GM21737 (cell line): ENCODE measurements around the gene PLOD2.
"Not testable (repeated sequence)": the region's sequence is repeated elsewhere in the genome, so short reads cannot be mapped to it uniquely, and the experiment has no call there.

Experiments used
- ATAC-seq: cut with Tn5 transposase; IDR thresholded peaks from one replicate; pipeline ENCODE4 v1.9.1; 2021; ENCODE audit warnings: mild to moderate bottlenecking, moderate library complexity; ENCODE audit not compliant: unreplicated experiment

PLOD2 gene

DNA sequence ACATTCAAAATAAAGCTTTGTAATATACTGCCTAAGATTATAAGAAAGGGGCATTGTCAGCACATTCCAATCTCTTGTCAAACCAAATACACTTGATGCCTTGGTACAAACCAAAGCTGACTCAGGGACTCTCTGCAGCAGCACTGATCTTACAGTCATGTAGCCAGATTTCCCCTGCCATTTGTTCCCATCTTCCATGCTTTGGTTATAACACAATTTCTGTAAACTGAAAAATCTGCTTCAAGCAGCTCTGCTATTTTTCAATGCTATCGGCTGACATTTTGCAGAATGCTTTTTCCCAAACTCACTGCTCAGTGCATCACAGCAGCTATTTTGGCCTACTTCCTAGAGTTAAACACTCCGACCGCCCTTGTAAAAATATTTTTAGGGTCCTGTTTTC is 18.2 kb downstream of the PLOD2 start:
- ATAC-seq: no peak

DNA sequence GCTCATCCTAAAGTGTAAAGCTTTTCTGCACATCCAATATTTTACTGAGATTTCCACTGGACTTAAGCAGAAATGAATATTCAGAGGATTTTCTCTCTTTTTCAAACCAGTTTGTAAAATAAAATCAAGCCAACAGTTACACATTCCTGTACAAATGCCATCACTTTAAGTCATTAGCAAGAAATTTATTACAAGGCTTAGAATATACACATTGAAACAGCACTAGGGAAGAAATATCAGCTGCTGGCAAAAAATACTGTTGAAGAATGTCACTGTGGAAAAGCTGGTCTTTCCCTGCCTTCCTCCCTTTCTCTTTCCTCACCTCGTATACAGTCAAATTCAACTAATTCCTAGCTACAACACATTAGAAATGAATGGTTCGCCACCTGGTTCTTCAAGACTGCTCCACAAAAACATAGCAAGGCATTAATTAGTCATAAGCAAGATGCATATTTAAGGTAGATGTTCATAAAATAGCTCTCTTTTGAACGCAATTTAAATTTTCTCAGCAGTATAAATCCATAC is 21.3 kb downstream of the PLOD2 start:
- ATAC-seq: no peak

DNA sequence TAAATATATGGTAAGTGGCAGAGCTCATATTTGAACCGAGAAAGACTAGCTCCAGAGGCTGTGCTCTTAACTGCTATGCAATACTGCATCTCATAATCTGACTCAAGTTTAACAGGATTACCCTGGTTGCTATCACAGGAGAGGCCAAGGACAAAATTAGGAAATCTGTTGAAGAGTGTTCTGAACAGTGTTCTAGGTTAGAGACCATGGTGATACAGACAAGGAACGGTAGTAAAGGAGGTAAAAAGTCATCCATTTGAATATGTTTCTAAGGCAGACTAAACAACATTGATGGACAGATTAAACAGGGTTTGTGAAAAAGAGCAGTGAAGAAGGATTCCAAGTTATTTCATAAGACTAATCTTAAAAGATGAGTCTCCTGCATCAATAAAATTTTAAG is 22.1 kb downstream of the PLOD2 start:
- no peak for ATAC-seq

DNA sequence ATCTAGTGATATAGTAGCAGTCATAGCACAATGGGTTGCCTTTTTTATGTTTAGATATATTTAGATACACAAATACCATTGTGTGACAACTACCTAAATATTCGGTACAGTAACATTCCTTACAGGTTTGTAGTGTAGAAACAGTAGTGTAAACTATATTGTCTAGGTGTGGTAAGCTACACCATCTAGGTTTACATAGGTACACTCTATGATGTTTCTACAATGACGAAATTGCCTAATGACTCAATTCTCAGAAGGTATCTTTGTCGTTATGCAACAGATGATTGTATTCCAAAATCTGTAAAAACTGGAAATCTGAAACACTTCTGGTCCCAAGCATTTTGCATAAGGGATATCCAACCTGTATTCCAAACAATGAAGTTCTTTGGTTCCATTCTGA is 24.3 kb downstream of the PLOD2 start:
- no peak for ATAC-seq

DNA sequence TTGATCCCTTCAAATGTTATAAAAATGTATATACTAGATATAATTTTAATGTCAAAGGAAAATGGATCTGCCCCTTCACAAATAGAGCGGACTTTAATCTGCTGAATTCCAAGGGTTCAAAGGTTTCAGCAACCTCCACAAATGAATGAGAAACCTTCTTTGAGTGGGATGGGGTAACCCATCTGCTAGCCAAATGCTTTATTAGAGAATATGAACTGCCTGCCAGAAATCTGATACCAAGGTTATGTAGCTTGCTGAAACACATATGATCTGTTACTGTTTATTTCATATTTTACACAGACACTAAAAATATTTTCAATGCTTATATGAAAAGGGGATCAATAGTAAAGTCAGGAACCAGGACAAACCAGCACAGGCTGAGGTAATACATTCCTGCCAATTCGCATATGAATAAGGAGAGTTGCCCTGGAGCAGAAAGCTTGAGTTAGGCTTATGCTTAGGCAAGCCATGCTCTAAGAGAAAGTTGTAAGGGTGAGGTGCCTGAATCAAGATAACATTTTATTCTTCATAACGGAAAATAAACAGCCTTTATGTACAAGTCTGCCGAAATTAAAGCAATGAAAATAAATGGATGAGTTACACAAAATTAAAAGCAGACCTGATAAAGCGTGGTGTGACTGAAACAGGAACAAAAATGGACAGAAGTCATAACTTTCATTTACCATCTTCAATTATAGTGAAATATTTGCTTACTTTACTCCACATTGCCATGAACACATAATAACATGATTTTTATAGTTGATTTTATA is 26.5 kb downstream of the PLOD2 start:
- ATAC-seq: no peak

DNA sequence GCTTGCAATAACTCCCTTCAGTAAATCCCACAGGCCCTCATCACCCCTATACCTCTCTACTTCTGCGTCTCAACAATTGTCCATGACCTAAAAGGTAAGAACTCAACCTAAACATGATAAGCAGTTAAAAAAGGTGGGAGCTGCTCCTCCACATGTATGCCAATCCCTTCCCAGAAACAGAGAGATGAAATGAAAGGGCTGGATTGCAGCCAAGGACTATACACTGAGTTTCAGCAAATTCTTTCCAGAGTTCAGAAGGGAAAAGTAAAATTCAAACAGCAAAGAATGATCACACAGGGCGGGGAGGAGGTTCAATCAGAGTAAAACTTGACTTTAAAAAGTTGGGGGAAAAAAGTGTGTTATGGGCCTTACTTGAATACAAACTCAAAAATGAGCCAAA is 27.5 kb downstream of the PLOD2 start:
- ATAC-seq: no peak

DNA sequence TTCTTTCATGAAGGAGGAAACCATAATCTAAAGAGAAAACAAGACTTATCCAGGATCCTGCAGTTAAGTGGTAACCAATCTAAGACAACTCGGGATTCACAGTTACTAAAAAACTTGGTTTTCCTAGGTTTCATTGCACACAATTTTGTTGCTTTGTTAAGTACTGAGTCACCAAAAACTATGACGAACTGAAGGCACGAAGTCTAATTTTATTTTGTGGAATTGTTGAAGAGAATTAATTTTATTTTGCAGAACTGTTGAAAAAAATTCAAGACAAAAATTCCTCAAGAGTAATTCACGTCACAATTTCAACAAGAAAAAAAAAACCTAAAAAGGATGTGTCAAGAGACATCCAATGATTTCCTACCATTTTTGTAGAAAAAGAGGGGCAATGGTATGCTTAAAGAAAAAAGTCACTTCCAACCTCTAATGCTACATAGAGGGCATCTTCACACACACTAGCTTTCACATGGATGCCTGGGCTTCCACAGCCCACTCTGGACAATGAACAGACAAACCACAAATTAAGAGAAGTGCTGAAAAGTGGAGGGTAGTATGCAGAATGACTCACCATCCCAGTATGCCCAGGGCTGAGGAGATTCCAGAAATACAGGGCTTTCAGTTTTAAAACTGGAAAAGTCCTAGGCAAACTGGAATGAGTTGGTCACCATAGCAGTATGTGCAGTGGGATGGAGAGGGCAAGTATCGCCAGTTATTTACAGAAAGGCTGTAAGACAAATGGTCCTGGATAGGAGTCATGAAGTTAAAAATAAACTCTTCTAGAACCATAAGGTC is 29.2 kb downstream of the PLOD2 start:
- ATAC-seq: no peak

DNA sequence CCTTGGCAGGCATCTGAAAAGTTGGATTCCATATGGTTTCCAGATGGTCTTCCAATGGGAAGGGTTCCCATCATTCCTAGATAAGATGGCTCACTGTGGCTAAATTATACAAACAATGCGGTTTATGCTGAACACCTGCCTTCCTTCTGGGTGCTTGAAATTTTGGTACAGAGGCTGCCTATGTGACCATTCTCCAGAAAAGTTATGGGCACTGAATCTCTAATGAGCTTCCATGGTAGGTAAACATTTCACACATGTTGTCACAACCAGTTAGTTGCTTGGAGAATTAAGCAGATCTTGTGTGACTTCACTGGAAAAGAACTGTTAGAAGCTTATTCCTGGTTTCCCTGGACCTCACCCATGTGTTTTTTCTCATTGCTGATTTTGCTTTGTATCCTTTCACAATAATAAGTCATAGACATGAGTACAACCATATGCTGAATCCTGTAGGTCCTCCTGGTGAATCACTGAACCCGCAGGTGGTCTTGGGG is 30.1 kb downstream of the PLOD2 start:
- ATAC-seq: no peak

DNA sequence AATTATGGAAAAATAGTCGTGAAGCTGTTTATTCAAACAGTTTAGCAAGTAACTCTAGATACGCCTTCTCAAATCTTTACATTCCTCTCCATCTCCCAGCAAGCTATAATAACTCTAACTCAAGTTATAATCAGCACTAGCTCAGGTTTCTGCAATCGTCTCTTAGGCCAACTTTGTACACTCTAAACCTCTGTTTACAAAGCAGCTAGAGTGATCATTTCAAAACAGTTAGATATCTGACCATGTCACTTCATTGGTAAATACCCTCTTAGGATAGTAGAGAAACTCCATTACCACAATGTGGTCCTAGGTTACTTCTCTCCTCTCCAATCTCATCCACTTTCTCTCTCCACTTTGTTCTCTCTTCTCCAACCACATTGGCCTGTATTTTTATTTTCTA is 31.2 kb downstream of the PLOD2 start:
- ATAC-seq: no peak

DNA sequence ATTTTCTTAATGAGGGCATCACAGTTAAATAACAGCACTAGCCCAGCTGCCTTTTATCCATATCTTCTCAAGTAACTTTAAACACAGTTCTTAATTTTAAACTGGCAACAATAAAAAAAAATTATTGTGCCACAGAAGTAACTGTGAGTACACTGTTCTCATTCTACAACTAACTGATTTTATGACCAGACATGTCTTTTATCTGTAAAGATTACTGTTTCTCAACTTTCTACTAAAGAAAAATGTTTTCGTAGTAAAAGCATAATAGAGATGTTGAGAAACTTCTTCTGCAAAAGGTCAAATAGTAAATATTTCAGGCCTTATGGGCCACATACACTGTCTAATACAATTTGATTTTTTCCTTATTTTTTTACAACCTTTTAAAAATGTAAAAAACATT is 32.0 kb downstream of the PLOD2 start:
- no peak for ATAC-seq

DNA sequence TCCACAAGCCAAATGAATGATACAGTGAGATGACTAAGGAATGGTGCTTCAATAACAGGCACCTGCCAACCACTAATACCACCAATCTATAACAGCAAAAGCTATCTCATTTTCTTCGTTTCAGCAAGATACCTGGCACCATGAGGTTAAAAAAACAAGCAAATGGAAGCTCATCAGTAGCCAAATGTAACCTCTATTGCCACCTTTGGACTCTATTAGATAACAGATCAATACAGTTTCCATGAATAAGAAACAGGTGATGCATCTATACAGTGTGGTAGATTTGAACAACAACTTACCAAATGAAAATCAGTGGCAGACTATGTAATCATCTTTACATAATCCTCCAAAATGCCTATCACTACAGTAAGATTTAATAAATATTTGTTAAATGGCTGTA is 32.8 kb downstream of the PLOD2 start:
- ATAC-seq: no peak

DNA sequence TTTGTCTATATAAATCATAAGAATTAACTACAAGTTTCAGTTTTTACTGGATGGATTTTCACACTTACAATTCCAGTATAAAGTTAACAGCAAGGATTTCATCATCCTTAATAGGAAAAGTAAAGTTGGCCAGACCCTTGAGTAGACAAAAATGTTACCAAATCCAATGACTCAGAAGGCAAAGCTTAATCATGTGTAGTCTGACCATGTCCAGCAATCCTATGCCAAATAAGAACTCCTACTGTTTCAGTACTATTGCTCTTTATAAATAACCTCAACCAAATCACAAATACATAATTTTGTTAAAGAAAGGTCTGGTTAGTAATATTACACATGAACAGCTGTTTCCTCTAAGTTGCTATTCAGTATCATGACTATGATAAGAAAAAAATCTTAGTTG is 35.0 kb downstream of the PLOD2 start:
- ATAC-seq: no peak

DNA sequence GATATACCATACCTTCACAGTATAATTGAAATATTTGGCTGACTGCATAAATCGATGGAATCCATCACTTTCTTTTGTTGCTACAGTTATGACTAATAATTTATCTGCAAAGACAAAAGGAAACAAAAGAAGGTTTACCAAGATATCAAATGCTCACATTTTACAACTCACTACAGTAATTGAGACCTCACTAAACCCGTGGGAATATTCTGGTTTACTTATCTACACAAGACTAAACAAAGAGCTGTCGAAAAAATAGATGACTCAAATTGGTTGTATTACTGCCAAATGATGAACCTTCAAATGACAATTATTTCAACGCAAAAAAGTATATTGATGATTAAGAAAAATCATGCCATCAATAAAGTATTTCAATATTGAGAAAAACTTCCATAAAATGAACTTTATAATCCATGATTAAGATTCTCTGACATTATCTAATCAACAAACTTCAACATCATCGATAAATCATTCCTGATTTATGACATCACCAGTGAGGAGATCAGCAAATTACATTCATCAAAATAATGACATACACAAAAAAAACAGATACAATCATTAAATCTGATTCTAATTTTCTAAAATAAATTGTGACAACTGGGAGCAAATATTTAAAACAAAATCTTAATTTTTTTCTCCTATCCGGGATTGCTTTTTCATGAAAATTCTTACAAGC is 36.7 kb downstream of the PLOD2 start:
- ATAC-seq: no peak

DNA sequence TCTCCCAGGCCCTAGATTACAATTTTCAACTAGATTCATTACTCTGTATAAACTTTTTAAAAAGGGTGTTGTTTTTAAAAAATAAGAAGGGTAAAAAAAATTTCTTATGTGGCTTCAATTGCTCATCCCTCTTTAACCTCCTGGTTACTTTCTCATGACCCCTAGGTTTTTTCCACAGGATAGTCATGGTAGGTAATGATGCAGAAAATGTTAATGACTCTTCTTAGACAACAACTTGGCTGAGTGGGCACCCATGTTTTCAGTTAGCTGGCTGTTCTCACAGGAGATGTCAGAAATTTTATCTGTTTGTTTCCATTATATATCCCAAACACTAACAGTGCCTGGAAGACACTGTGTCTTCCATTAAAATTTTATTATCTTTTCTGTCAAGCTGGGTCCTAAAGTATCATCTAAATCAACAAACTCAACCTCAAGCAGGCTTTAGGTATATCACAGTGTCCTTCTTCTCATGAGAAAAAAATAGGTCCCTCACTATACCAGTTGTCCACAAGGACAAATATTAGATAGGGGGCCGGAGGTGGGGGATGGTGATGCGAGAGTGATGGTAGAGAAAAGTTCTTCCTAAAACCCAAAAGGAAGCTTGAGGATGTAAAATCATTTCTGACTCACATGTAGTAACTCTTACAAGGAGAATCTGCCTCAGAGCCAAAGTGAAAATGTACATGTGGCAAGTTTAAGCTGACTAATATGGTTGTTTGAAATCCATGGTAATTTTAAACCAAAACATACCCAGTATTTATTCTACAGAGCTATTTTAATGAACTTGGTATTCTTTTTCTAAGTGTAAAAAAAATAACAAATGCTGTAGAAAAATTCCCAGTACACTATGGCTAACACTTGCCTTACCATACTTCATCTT is 43.3 kb downstream of the PLOD2 start:
- no peak for ATAC-seq

DNA sequence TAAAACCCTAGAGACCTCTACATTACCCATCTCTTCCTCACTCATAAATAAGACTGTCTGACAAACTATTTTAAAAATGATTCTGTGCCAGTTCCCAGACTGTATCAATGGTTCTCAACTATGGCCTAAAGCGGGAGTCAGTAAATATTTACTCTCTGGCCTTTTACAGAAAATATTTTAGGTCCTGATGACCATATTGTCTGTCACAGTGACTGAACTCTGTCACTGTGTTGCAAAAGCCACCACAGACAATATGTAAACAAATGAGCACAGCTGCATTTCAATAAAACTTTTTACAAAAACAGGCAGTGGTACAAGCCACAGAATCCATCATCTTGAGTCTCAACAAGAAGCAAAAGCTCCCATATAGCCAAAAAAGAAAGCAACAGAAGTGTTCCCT is 45.4 kb downstream of the PLOD2 start:
- no peak for ATAC-seq

DNA sequence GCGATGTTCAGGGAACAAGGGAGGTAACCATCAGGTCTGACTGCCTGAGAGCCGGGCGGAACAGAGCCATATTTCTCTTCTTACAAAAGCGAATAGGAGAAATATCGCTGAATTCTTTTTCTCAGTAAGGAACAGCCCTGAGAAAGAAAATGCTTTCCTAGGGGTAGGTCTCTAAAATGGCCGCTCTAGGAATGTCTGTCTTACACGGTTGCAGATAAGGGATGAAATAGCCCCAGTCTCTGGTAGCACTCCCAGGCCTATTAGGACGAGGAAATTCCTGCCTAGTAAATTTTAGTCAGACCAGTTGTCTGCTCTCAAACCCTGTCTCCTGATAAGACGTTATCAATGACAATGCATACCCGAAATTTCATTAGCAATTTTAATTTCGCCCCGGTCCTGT is 47.2 kb downstream of the PLOD2 start:
- ATAC-seq: not testable (repeated sequence)

DNA sequence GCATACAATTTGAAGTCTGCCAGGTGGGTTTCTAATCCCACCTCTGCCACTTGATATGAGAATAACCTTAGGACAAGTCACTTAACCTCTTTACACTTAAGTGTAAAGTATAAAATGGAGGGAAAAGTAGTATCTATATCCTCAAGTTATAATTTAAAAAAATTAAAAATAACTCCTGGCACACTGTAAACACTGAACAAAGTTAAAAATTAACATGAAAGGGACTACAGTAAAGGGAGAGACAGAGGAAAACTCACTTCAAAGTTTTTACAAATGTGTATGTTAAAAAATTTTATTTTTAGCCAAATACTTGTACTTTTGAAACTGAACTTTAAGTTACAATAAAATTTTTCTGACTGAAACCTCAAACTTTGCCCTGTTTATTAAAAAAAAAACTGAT is 49.6 kb downstream of the PLOD2 start:
- no peak for ATAC-seq

DNA sequence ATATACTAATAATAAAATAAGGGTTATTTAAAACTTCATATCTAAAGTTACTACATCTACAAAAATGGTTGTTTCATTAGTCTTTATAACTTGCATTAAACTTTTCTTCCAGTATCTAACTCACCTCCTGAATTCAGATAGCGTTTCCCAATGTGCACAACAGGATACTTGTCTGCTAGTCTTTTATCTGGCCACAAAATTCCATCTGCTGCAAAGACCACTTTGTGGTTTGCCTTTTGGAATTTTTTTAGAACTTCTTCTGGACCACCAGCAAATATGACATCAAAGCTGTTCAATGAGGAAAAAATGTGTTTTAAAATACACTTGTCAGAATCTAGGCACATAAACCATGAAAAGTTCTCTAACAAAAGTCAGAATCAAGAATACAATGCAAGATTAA is 50.8 kb downstream of the PLOD2 start:
- ATAC-seq: no peak

DNA sequence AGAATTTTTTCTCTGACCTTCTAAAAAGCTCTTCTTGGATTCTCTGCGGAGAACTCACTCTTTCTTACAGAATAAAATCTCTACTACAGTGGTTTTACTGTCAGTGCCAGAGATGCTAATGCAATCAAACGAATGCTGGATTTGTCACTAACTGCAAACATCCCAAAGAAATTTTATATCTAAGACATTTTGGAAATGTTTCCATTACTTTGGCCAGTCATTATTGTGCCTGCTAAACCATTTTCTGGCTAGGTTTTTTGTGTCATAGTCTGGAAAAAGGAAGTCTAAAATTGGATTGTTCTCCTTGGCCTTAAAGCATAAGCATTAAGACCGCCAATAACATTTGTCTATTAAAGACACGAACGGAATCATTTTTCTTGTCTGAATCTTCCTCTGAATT is 54.0 kb downstream of the PLOD2 start:
- no peak for ATAC-seq

DNA sequence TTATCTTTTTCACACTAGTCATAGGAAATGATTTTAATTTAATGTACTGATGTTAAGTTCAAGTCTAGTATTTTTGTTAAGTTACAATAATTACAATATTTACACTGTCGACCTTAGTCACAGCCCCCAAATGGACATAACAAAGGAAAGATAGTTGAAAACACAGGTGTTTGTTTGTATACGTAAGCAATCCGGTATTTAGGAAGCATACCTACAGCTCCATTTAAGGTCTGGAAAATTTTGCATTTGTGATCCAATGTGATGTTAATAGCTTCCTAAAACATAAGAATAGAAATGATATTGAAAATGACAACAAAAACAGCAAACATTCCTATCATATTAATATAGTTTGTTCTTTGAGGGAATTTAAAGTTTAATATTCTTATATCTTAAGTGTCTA is 56.9 kb downstream of the PLOD2 start:
- no peak for ATAC-seq

DNA sequence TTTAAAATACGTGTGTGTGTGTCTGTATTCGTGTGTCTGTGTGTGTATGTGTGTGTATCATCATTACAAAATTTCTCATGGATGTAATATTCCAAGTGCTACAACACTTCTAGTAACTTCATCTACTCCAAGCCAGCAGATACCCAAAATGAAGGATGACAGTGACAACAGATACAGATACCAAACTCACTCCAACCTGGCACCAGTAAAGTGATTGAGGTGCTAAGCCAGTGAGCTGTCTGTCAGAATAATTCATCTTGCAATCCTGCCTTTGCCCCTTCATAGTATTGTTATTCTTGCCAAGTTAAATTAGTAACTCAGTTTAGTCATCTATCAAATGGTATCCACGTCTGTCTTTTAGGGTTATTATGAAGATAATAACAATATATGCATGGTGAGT is 58.1 kb downstream of the PLOD2 start:
- ATAC-seq: no peak
